NT2/D1 (cell line): Measurements from ENCODE around the gene FKBP10.

Experiments
- YY1 ChIP-seq: IDR thresholded peaks from 2 replicates; pipeline ENCODE4 v1.6.1; 2011; ENCODE audit not compliant: insufficient read length, insufficient read depth
- ZNF274 ChIP-seq: IDR thresholded peaks from 2 replicates; pipeline ENCODE4 v1.6.1; 2011; ENCODE audit warnings: mild to moderate bottlenecking, low read depth, low read length

DNA sequence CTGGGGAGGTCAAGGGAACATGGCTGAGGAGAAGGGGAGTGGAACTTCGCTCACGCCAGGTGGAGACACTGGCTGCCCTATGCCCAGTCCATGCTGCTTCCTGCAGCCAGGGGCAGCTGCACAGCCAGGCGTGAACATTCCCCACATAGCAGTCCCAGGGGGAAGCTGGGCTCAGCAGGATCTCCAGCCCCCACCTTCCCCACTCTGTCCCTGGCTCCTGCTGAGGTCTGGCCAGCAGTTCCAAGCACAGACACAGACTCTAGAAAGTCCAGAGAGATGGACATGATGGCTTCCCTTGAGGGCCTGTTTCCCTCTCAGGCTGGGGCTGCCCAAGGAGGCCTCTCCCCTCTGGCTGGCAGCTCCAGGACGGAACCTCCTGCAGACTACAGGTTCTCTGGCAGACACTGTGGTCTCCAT, 35.6 kb upstream of the FKBP10 start:
- TF ChIP-seq ZNF274 (no peak), YY1 (no peak)
